K562 (cell line): ENCODE results near the gene BSCL2. TPM values are rescaled to one million over a fixed set of nuclear protein-coding genes. Genes with fewer than 3 reads are reported as not detected.
A peak's percentile ranks its signal among the peaks of the same experiment; 100 is the strongest.

Experiments used
- ARNT ChIP-seq, 2 experiments: fragments of 450-650 bp; IDR thresholded peaks; 2 replicates each; pipeline ENCODE4 v1.6.1; 2016; ENCODE audit warnings: mild to moderate bottlenecking in 1 of 2
- CCAR2 ChIP-seq: fragments of 200-400 bp; formaldehyde crosslinking; IDR thresholded peaks from 2 replicates; pipeline ENCODE4 v1.6.1; 2017; ENCODE audit warnings: mild to moderate bottlenecking, low read depth, low read length
- CREM ChIP-seq: IDR thresholded peaks from 2 replicates; pipeline ENCODE4 v1.6.1; 2014; ENCODE audit warnings: antibody characterized with exemption, low read depth
- ELF4 ChIP-seq: fragments of 450-650 bp; formaldehyde crosslinking; IDR thresholded peaks from 2 replicates; pipeline ENCODE4 v1.4.0; 2022; ENCODE audit warnings: missing genetic modification characterization
- FOXK2 ChIP-seq, 2 experiments: fragments of 450-650 bp; IDR thresholded peaks in 1 of 2; conservative IDR thresholded peaks in 1 of 2; 2 replicates each; pipeline ENCODE4 v1.6.1; 2016; ENCODE audit warnings: low read depth in 2 of 2, mild to moderate bottlenecking in 1 of 2
- FUS ChIP-seq: fragments of 200-400 bp; formaldehyde crosslinking; optimal IDR thresholded peaks from 2 replicates; pipeline ENCODE3; 2017; ENCODE audit warnings: low read depth, low read length
- HINFP ChIP-seq: fragments of 450-650 bp; conservative IDR thresholded peaks from 2 replicates; pipeline ENCODE4 v1.6.1; 2016; ENCODE audit warnings: missing genetic modification characterization, low read depth, mild to moderate bottlenecking, control low read depth, missing compliant biosample characterization
- L3MBTL2 ChIP-seq: fragments of 450-650 bp; IDR thresholded peaks from 2 replicates; pipeline ENCODE4 v1.6.1; 2016; ENCODE audit warnings: mild to moderate bottlenecking, moderate library complexity
- MTA3 ChIP-seq: fragments of 450-650 bp; formaldehyde crosslinking; IDR thresholded peaks from 2 replicates; pipeline ENCODE4 v1.6.1; 2017; ENCODE audit warnings: mild to moderate bottlenecking, borderline replicate concordance
- MXD1 ChIP-seq: fragments of 250-450 bp; sonication (Bioruptor Pico); IDR thresholded peaks from 2 replicates; pipeline ENCODE4 v1.8.0; 2021; ENCODE audit warnings: borderline replicate concordance, mild to moderate bottlenecking, moderate library complexity; ENCODE audit not compliant: poor library complexity, severe bottlenecking
- NKRF ChIP-seq: fragments of 450-650 bp; IDR thresholded peaks from 2 replicates; pipeline ENCODE4 v1.6.1; 2016; ENCODE audit warnings: borderline replicate concordance
- NR4A1 ChIP-seq, 2 experiments: fragments of 250-450 bp in 1 of 2; fragments of 450-650 bp in 1 of 2; sonication (Bioruptor Pico) in 1 of 2; IDR thresholded peaks; 2 replicates each; pipeline versions ENCODE4 v1.4.0 to v1.6.1; 2016 to 2020; ENCODE audit warnings: mild to moderate bottlenecking in 2 of 2, missing compliant biosample characterization in 1 of 2, missing genetic modification characterization in 1 of 2, moderate library complexity in 1 of 2
- SMARCE1 ChIP-seq: fragments of 450-650 bp; IDR thresholded peaks from 2 replicates; pipeline ENCODE4 v1.7.1; 2016; ENCODE audit warnings: mild to moderate bottlenecking
- SRSF3 ChIP-seq: fragments of 200-400 bp; formaldehyde crosslinking; IDR thresholded peaks from 2 replicates; pipeline ENCODE4 v1.6.1; 2016; ENCODE audit warnings: mild to moderate bottlenecking, low read length, moderate library complexity; ENCODE audit not compliant: insufficient read depth
- STAT5A ChIP-seq: IDR thresholded peaks from 2 replicates; pipeline ENCODE4 v1.6.1; 2012; ENCODE audit warnings: low read length, inconsistent platforms, borderline replicate concordance
- TAF15 ChIP-seq: fragments of 200-400 bp; formaldehyde crosslinking; IDR thresholded peaks from 2 replicates; pipeline ENCODE4 v1.6.1; 2017; ENCODE audit warnings: mild to moderate bottlenecking, low read depth, low read length, moderate library complexity
- TBL1XR1 ChIP-seq, 2 experiments: IDR thresholded peaks; 2 replicates each; pipeline ENCODE4 v1.6.1; 2012; ENCODE audit warnings: improper control_type of control experiment in 2 of 2, low read length in 2 of 2, mild to moderate bottlenecking in 1 of 2
- U2AF2 ChIP-seq: fragments of 200-400 bp; formaldehyde crosslinking; optimal IDR thresholded peaks from 2 replicates; pipeline ENCODE3; 2017; ENCODE audit warnings: low read depth, mild to moderate bottlenecking, low read length
- ZNF280B ChIP-seq: fragments of 250-450 bp; sonication (Bioruptor Pico); IDR thresholded peaks from 2 replicates; pipeline ENCODE4 v1.5.1; 2021; ENCODE audit warnings: mild to moderate bottlenecking
- ZNF398 ChIP-seq: fragments of 250-450 bp; sonication (Bioruptor Pico); IDR thresholded peaks from 2 replicates; pipeline ENCODE4 v1.8.0; 2021; ENCODE audit warnings: moderate library complexity, mild to moderate bottlenecking, inconsistent platforms
- ZNF766 ChIP-seq: fragments of 200-800 bp; sonication (Bioruptor generic); conservative IDR thresholded peaks from 2 replicates; pipeline ENCODE4 v1.6.1; 2016; ENCODE audit warnings: missing genetic modification characterization, missing compliant biosample characterization
- polyA plus RNA-seq, 8 experiments: library from polyadenylated mRNA; depleted of rRNA in 4 of 8; stranded (reverse) in 5 of 8; unstranded in 3 of 8; fragments of >200 nt; fragmentation: Nextera tagmentation in 2 of 8; fragmentation: Illumina TruSeq in 1 of 8; extraction: Ambion mirVana in 2 of 8; extraction: Trizol in 1 of 8; gene quantifications; 2 replicates each; pipeline versions ENCODE4 v1.2.1 to v1.2.3, GENCODE V29; 2011 to 2014; ENCODE audit warnings: inconsistent platforms in 1 of 8, missing spikeins in 1 of 8
- total RNA-seq, 7 experiments: library from RNA; depleted of rRNA in 6 of 7; stranded (reverse); fragments of >200 nt in 6 of 7; fragmentation: Illumina TruSeq in 2 of 7; extraction: Trizol in 2 of 7; gene quantifications; 2 replicates each; pipeline versions ENCODE4 v1.2.1 to v1.2.3, GENCODE V29; 2011 to 2021; ENCODE audit warnings: low replicate concordance in 1 of 7

The BSCL2 gene
- total and polyA plus RNA-seq, 9 of the 15 experiments (the other 6 are each of a cell fraction or from before 2014, with no cell fraction given): 18.9 to 51.7 (median 35.2) TPM

- TF ChIP-seq NR4A1 (CRISPR knock-in tag; IDR thresholded peaks at IDR 0.05) (no peak), NR4A1 (tag; IDR thresholded peaks at IDR 0.05) (no peak), U2AF2 (no peak), L3MBTL2 (no peak), TBL1XR1 (IDR thresholded peaks at IDR 0.05; ENCODE audit: low read length in 2 of 2) (no peak), CREM (0 out of 2 replicates have a peak, but pooled peaks have one; percentile 12), CCAR2 (no peak), ZNF280B (CRISPR knock-in tag) (no peak), FUS (no peak), NKRF (no peak), STAT5A (no peak), ZNF398 (CRISPR knock-in tag) (no peak), HINFP (no peak), SRSF3 (no peak), MTA3 (no peak), ZNF766 (CRISPR knock-in tag) (no peak), MXD1 (CRISPR knock-in tag) (no peak), FOXK2 (conservative IDR thresholded peaks at IDR 0.05 in 1 of 2, IDR thresholded peaks at IDR 0.05 in 1 of 2; ENCODE audit: low read depth in 2 of 2) (peak in 1 of 2 experiments; percentile 96; a peak in 2 of 4 replicates), ARNT (IDR thresholded peaks at IDR 0.05) (no peak), ELF4 (CRISPR knock-in tag) (no peak), TAF15 (no peak), SMARCE1 (0 out of 2 replicates have a peak, but pooled peaks have one; percentile 15)
Measured at GRCh38 chr11:62707277-62707861, at the start of gene BSCL2, which contains the start of gene GNG3 (continued).
